Measurements from ENCODE around the gene TARS1.

GRCh38 chr5:33488558-33489355, 48.0 kb downstream of the TARS1 start:
- TF ChIP-seq CTCF (IDR thresholded peaks at IDR 0.05) (no peak), EP300 (IDR thresholded peaks at IDR 0.05) (no peak), POLR2A (IDR thresholded peaks at IDR 0.05) (no peak)

Measured in ovary (tissue), 3 donors.